Activated CD4-positive, alpha-beta T cell treated with anti-CD3 and anti-CD28 coated beads, Interleukin-2, amount 50 U/mL, for 4 hours (primary cell): ENCODE measurements around the gene GNAL.
"Not testable (repeated sequence)": the region's sequence is repeated elsewhere in the genome, so short reads cannot be mapped to it uniquely, and the experiment has no call there.

Source experiments
- DNase-seq, 2 experiments: peaks; one replicate each; pipeline ENCODE4 v3.0.0-alpha.2; 2020

The GNAL gene

GRCh38 chr18:11854554-11854953 lies 165.5 kb downstream of the GNAL start:
- not testable (repeated sequence) for DNase-seq

GRCh38 chr18:11857177-11857887 lies 168.3 kb downstream of the GNAL start:
- DNase-seq, result no peak

- no peak for DNase-seq
Measured at GRCh38 chr18:11859282-11859830, 170.3 kb downstream of the GNAL start.

DNA sequence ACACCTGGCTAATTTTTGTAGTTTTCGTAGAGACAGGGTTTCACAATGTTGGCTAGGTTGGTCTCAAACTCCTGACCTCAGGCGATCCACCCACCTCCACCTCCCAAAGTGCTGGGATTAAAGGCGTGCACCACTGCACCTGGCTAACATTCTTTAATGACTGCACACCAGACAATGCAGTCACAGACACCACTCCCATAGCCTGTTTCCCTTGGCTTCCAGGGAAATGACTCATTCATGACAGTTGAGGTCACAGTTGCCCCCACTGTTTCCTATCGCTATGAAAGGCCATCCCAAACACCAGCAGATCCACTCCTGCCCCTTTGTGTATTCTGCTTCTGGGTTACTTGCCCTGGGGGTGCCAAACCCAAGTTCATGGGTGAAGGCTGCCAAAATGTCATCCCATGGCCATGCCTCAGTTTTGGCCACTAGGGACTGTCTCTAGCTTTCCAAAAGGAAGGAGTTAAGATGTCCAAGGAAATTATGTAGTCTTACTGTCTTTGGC lies 170.9 kb downstream of the GNAL start:
- no peak for DNase-seq

GRCh38 chr18:11860594-11861450 lies 171.8 kb downstream of the GNAL start:
- DNase-seq, result no peak

GRCh38 chr18:11861583-11862288 lies 172.7 kb downstream of the GNAL start:
- DNase-seq, result no peak

- no peak for DNase-seq
Measured at GRCh38 chr18:11862468-11863137, 173.5 kb downstream of the GNAL start.

- DNase-seq, result no peak
Measured at GRCh38 chr18:11864471-11864870, 175.4 kb downstream of the GNAL start.

DNA sequence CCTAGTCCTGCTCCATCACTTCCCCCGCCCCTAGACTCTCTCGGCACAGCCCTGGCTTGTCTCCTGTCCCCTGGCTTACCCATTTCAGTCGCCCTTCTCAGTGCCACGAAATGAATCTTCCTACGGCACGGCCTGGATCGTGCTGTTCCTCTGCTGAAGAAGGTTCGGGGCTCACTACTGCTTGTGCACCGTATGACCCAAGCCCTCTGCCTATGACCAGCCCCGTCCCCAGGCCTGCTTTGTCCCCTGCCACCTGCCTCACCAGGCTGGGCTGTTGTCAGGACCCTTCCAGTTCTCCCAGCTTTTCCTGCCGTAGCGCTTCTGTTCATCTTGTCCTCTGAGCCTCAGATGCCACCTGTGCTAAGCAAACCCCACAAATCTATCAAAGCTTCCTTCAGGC lies 176.0 kb downstream of the GNAL start:
- DNase-seq, result no peak

- DNase-seq, result no peak
Measured at GRCh38 chr18:11866329-11866728, 177.3 kb downstream of the GNAL start.

DNA sequence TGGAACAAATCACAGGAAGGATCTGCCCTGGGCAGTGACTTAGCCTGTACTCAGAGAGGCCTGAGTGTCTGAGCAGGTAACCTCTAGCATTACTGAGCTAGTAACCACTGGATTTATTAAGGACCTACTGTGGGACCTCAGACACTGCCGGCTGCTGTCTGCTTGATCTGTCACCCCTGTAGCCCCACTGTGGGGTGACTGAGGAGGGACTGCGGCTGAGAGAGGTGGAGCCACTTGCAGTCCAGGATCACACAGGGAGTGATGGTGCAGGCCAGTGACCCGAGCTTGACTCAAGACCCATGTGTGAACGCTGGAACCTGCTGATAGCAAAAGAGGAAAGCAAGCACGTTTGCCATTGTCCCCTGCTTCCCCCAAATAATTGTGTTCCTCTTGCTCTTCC lies 177.7 kb downstream of the GNAL start:
- no peak for DNase-seq

- no peak for DNase-seq
Measured at GRCh38 chr18:11868230-11868629, 179.2 kb downstream of the GNAL start.

- no peak for DNase-seq
Measured at GRCh38 chr18:11871501-11871900, 182.4 kb downstream of the GNAL start.

- DNase-seq, result no peak
Measured at GRCh38 chr18:11872479-11873136, 183.5 kb downstream of the GNAL start.

DNA sequence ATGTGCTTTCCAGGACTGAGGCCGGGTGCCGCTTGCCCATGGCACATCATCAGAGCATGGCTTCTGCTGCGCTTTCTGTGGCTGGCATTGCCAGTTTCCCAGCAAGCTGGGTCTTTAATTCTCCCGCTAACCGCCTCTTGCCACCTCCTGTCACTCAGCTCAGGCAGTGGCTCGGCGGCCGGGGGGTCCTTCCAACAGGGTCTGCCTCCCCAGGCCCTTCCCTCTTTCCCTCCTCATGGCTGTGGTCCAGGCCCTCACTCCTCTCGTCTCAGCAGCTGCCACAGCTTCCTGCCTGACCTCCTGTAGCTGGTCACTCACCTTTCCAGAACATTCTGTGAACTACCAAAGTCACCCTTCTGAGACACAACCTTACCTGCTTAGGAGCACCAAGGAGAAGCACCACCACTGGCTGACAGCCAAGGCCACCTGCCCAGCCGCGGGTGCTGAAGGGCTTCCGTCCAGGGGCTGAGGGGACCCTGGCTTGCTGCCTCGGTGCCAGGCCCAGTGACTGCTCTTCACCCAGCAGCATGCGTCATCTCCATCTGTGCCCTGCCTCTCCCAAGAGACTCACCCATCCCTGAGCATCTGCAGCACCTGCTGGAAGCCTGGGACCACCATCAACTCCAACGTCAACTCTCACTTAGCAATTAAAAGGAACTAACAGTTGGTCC lies 184.7 kb downstream of the GNAL start:
- no peak for DNase-seq

DNA sequence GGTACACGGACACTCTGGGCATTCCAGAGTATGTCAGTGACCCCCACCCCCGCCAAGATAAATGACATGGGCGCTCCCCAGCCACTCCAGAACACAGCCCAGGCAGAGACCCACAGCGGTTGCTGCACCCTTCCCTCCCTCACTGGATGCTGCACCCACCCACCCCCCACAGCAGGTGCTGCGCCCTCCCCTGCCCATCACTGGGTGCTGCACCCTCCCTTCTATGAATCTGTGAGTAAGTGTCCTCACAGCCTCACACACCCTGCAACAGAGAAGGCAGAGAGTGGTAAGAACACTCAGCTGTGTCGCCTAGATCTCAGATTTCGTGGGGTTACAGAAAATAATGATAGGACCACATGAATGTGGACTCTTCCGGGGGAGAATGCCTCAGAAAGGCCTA lies 185.6 kb downstream of the GNAL start:
- no peak for DNase-seq

GRCh38 chr18:11877497-11878135 lies 188.6 kb downstream of the GNAL start:
- DNase-seq, result no peak

- no peak for DNase-seq
Measured at GRCh38 chr18:11880586-11881304, 191.7 kb downstream of the GNAL start.

- DNase-seq, result no peak
Measured at GRCh38 chr18:11882636-11883035, 193.6 kb downstream of the GNAL start.

- DNase-seq, result no peak
Measured at GRCh38 chr18:11883153-11883552, 194.1 kb downstream of the GNAL start.
